HG03097 (cell line): ENCODE measurements around the gene PHLPP2.
"Not testable (repeated sequence)": the region's sequence is repeated elsewhere in the genome, so short reads cannot be mapped to it uniquely, and the experiment has no call there.

Source experiments
- ATAC-seq: cut with Tn5 transposase; IDR thresholded peaks from one replicate; pipeline ENCODE4 v1.9.1; 2021; ENCODE audit not compliant: unreplicated experiment, low FRiP score

The PHLPP2 gene

GRCh38 chr16:71723537-71724319, 773 bp downstream of the PHLPP2 start:
- ATAC-seq, result peak; percentile 70

DNA sequence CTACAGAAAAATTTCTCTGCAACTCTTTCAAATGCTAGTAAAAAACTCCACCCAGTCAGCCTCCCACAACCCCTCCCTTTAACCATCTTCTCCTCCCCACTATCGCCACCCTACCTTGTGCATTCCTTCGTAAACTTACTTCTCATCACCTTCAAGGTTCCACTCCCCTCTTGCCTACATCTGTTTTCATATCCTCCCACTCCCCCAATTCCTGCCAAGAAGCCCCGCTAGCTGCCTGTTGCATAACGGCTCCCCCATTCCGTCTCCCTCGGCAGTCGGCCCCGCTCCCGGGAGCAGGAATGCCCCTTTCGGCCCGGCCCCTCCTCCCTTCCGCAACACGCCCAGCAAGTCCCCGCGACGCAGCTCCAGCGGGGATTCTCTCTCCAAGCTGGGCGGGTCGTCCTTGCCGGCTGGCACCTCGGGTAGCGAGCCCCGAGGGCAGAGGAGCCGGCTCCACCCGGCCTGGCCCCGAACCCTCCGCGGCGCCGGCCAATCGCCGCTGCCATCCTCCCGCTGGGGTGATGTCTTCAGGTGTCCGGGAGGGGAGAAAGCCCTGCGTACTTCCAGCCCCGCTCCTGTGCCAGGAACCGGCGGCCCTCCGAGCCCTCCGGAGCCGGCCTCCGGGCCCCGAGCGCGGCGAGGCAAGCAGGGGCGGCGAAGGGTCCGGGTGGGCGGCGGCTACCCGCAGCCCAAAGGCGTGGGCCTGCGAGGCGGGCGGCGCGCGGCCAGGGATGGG, 1.5 kb downstream of the PHLPP2 start:
- peak; percentile 27 for ATAC-seq

DNA sequence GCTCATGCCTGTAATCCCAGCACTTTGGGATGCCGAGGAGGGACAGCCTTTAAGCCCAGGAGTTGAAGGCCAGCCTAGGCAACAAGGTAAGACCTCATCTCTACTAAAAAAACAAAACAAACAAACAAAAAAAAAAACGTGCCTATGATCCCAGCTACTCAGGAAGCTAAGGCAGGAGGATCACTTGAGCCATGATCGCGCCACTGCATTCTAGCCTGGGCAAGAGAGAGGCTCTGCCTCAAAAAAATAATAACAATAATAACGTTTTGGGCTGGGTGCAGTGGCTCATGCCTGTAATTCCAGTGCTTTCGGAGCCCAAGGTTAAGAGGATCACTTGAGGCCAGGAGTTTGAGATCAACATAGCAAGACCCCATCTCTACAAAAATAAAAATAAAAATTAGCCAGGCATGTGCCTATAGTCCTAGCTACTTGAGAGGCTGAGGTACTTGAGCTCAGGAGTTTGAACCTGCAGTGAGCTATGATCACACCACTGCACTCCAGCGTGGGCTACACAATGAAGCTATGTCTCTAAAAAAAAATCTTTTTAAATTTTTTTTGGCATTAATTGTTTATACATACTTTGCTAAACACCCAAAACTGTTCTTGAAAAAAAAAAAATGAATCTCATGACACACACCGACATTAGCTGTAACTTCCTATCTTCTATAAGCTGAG, 3.3 kb downstream of the PHLPP2 start:
- no peak for ATAC-seq

- no peak for ATAC-seq
Measured at GRCh38 chr16:71712501-71712900, 12.0 kb downstream of the PHLPP2 start.

GRCh38 chr16:71711789-71712188, 12.7 kb downstream of the PHLPP2 start:
- ATAC-seq, result no peak

- no peak for ATAC-seq
Measured at GRCh38 chr16:71709229-71709781, 15.2 kb downstream of the PHLPP2 start.

DNA sequence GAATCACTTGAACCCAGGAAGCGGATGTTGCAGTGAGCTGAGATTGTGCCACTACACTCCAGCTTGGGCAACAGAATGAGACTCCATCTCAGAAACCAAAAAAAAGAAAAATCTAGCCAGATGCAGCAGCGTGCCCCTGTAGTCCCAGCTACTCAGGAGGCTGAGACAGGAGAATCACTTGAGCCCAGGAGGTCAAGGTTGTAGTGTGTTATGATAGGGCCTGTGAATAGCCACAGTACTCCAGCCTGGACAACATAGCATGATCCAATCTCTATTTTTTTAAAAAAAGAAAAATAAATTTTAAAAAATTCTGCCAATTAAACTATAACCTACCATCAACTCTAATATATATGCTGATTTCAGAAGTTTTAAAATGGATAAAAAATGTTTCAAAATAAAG, 15.8 kb downstream of the PHLPP2 start:
- no peak for ATAC-seq

GRCh38 chr16:71707199-71707598, 17.3 kb downstream of the PHLPP2 start:
- no peak for ATAC-seq

DNA sequence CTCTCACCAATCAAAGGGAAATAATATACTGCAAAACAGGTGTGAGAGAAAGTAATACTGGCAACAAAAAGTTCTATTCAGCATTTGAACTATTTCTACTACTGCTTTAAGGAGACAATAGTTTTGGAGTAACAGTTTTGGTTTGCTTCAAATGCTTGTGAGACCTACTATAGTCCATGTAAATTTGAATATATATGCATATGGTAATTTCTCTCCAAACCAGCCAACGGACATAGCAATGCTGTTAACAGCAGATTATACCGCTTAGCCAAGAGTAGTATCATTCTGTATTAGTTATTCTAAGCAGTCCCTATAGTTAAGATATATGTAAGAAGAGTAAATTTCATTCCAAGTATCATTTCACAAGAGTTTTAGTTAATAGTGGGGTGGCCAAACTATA, 18.5 kb downstream of the PHLPP2 start:
- ATAC-seq, result no peak

GRCh38 chr16:71703333-71703732, 21.2 kb downstream of the PHLPP2 start:
- no peak for ATAC-seq

DNA sequence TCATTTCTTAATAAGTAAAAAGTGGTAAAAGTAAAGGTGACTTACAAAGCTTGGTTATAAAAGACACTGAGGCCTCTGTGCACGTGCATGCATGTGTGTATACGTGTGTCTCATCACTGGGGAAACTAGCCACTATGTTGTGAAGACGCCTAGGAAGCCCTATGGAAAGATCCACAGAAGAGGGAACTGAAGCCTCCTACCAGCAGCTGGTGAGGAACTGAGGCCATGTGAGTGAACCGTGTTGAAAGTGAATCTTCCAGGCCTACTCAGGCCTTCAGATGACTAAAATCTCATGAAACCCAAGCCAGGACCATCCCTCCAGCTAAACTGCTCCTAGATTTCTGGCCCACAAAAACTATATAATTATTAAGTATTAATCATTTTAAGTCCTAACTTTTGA, 23.7 kb downstream of the PHLPP2 start:
- ATAC-seq, result no peak

GRCh38 chr16:71698491-71698890, 26.0 kb downstream of the PHLPP2 start:
- no peak for ATAC-seq

DNA sequence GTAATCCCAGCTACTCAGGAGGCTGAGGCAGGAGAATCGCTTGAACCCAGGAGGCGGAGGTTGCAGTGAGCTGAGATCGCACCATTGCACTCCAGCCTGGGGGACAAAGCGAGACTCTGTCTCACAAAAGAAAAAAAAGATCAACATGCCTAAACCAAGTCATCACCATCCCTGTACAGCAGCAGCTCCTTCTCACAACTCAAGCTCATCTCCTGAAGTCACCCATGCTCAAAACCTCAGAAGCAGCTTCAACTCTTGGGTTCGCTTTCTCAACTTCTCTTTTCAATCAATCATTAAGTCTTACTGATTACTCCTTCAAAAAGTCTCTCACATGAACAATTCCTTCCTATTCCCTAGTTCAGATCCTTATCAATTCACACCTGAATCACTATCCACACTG, 31.3 kb downstream of the PHLPP2 start:
- no peak for ATAC-seq

DNA sequence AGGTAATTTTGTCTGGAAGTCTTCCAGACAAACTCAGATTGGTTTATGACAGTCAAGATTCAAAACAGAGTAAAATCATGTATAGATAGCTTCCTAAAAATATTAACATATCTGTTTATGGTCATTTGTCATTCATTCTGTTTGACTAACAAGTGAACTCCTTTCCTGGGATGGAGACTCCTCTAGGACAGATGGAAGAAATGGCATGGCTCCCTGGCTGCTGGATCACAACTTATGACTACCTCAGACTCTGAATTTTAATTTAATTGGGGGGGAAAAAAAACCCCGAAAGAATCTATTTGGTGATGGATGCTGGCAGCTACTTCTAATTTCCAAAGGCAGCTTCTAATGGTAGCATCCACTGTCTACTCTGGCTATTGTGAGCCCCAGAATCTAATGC, 34.6 kb downstream of the PHLPP2 start:
- ATAC-seq, result no peak

DNA sequence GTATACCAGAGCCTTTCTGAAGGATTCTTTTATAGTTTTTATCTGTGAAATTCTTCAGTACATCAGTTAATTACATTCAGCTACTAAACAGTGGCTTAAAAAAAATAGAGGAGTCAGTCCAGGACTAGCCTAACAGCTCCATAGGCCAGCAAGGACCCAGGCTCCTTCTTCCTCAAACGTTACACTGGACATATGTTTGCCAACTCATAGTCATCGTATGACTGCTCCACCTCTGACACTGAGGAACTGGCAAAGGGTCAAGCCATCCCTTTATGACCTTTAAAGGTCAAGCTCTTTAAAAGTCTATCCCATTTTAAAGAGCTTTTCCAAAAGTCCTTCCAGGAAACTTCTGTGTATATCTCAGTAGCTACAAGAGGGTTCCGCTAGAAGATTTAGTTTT, 36.6 kb downstream of the PHLPP2 start:
- no peak for ATAC-seq

- ATAC-seq, result not testable (repeated sequence)
Measured at GRCh38 chr16:71684280-71684679, 40.2 kb downstream of the PHLPP2 start.

GRCh38 chr16:71681360-71681759, 43.1 kb downstream of the PHLPP2 start:
- ATAC-seq, result no peak

DNA sequence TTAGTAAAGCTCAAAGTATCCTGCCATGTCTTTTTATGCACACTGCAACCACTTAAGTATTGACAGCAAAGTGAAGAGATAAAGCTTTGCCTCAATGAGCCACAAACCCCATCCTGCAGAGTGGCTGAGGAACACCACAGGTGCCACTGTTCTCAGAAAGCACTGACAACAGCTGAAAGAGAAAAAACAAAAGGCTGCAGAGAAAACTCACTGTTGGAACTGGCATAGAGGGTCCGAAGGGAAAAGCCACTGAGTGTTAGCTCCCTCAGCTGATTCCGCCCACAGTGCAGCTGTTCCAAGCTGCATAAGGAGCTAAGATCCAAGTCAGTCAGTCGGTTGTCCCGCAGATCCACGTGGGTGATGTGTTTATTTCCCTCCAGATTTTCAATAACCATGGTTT, 48.3 kb downstream of the PHLPP2 start:
- ATAC-seq, result no peak

DNA sequence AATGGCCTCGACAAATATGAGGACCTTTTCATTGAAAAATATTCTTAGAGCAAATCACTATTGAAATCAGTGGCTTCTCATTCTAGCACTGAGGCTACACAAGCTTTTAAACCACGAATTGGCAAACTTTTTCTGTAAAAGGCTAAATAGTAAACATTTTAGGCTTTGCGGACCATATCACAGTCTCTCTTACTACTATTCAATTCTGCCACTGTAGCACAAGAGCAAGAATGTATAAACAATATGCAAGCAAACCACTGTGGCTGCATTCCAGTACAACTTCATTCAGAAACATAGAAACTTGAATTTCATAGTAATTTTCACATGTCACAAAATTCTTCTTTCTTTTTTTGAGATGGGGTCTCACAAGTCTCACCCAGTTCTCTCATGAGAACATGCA, 49.1 kb downstream of the PHLPP2 start:
- ATAC-seq, result no peak

GRCh38 chr16:71674229-71674628, 50.3 kb downstream of the PHLPP2 start:
- no peak for ATAC-seq

DNA sequence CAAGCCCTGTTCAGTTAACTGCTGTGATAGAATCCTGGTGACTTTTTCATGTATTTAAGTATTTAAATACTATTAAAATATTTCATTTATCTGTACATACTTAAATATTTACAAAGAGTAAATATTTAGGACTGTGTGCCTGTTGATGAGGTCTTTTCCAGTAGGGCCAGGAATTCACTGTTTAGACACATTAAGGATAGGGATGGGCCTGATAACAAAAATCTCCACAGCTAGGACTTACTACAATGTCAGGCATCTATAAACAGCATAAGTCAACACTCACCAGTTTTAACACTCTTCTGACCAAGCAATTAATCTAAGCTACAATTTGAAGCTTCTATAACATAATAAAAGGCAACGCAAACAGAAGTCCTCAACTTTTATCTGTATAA, 50.9 kb downstream of the PHLPP2 start:
- ATAC-seq, result no peak
